Natural killer cell (primary cell): ENCODE measurements around the gene KRTAP10-11. TPM values are rescaled to one million over a fixed set of nuclear protein-coding genes. Genes with fewer than 3 reads are reported as not detected.

Experiments
- ATAC-seq, 3 donors: fragments of 150-1000 bp in 2 of 3; fragments of 200-7000 bp in 1 of 3; cut with Tn5 transposase; 1 replicate in 1 of 3; 2 replicates in 2 of 3; pipeline ENCODE4 v1.10.0; 2021; ENCODE audit warnings: mild to moderate bottlenecking in 2 of 3, moderate library complexity in 2 of 3
- DNase-seq, 2 donors: peaks; one replicate each; pipeline versions ENCODE4 v3.0.0 to v3.0.0-alpha.2; 2013 to 2021; ENCODE audit warnings: mixed read lengths in 1 of 2
- H3K27ac ChIP-seq: one replicate; pipeline ENCODE4 v1.5.1; 2013; ENCODE audit warnings: mild to moderate bottlenecking, low read length
- H3K27me3 ChIP-seq: one replicate; pipeline ENCODE4 v1.6.1; 2013; ENCODE audit warnings: low read length; ENCODE audit not compliant: control insufficient read depth, insufficient read depth
- H3K36me3 ChIP-seq: one replicate; pipeline ENCODE4 v1.6.1; 2013; ENCODE audit warnings: low read length; ENCODE audit not compliant: control insufficient read depth, insufficient read depth
- H3K4me1 ChIP-seq: one replicate; pipeline ENCODE4 v1.6.1; 2013; ENCODE audit warnings: low read length; ENCODE audit not compliant: control insufficient read depth, insufficient read depth
- H3K4me3 ChIP-seq: one replicate; pipeline ENCODE4 v1.5.1; 2013; ENCODE audit warnings: low read length
- H3K9me3 ChIP-seq: one replicate; pipeline ENCODE4 v1.6.1; 2013; ENCODE audit warnings: low read length; ENCODE audit not compliant: control insufficient read depth, insufficient read depth
- H3K27ac Mint-ChIP-seq, 2 donors: one replicate each; pipeline ENCODE4 v1.8.0; 2022; ENCODE audit warnings: mild to moderate bottlenecking in 2 of 2, mixed read lengths in 2 of 2, moderate library complexity in 1 of 2
- H3K27me3 Mint-ChIP-seq, 2 donors: one replicate each; pipeline ENCODE4 v1.8.0; 2022; ENCODE audit warnings: low read depth in 2 of 2, mixed read lengths in 2 of 2
- H3K36me3 Mint-ChIP-seq: one replicate; pipeline ENCODE4 v1.8.0; 2022; ENCODE audit warnings: mixed read lengths
- H3K4me1 Mint-ChIP-seq, 2 donors: one replicate each; pipeline ENCODE4 v1.8.0; 2022; ENCODE audit warnings: mixed read lengths in 2 of 2
- H3K4me3 Mint-ChIP-seq: one replicate; pipeline ENCODE4 v1.8.0; 2022; ENCODE audit warnings: mild to moderate bottlenecking, moderate library complexity, mixed read lengths
- H3K9me3 Mint-ChIP-seq, 2 donors: one replicate each; pipeline ENCODE4 v1.8.0; 2022; ENCODE audit warnings: mixed read lengths in 2 of 2
- CTCF ChIP-seq: fragments of 200-600 bp; IDR thresholded peaks from one replicate; pipeline ENCODE4 v1.8.0; 2022; ENCODE audit warnings: antibody characterized with exemption
- whole genome bisulfite sequencing: methylation state at CpG from one replicate; pipeline ENCODE4 v1.1.7; 2013; ENCODE audit warnings: missing lambda C conversion rate; ENCODE audit not compliant: insufficient coverage; 5-methylcytosine and 5-hydroxymethylcytosine counted together
- intact Hi-C: fragments of 100-400 bp; cut with micrococcal nuclease; formaldehyde crosslinking; loops from one replicate; pipeline ENCODE4 v1.14.2; 2022
- total RNA-seq, 4 donors: library from RNA; stranded (reverse); fragments of 120-200 nt in 1 of 4; gene quantifications; one replicate each; pipeline versions ENCODE4 v1.2.3 to v1.2.4, GENCODE V29; 2013 to 2022

KRTAP10-11 gene
- total RNA-seq, 3 donors from 2014 or later (not counting 1 experiment from before 2014, with no cell fraction given) = not detected

GRCh38 chr21:44671911-44672310 lies 25.7 kb downstream of the KRTAP10-11 start:
- H3K4me3 Mint-ChIP-seq = no peak overlapping the region
- peaks cover 3 to 7% of the 10 kb centered on the region in 2 donors for H3K9me3 Mint-ChIP-seq
- Histone ChIP-seq H3K4me3 (no peak overlapping the region), H3K36me3 (no peaks in the 10 kb centered on the region), H3K9me3 (peaks cover 15% of the 10 kb centered on the region), H3K4me1 (no peaks in the 10 kb centered on the region), H3K27me3 (no peaks in the 10 kb centered on the region), H3K27ac (no peak overlapping the region)
- DNase-seq (no peak), ATAC-seq (no peak)
- intact Hi-C loops = no loop called here
- WGBS = 100% methylated on average over 1 of the region's 1 CpG
- no peak for TF ChIP-seq CTCF
- peaks cover 22 to 23% of the 10 kb centered on the region in 2 donors for H3K27me3 Mint-ChIP-seq
- no peak overlapping the region for H3K27ac Mint-ChIP-seq
- peaks cover 15% of the 10 kb centered on the region for H3K36me3 Mint-ChIP-seq
- H3K4me1 Mint-ChIP-seq = no peaks in the 10 kb centered on the region

- Mint-ChIP-seq H3K4me1 (no peaks in the 10 kb centered on the region), H3K36me3 (peaks cover 4% of the 10 kb centered on the region), H3K4me3 (no peak overlapping the region), H3K27ac (no peak overlapping the region), H3K9me3 (peaks cover 1 to 2% of the 10 kb centered on the region in 2 donors), H3K27me3 (peaks cover 26 to 38% of the 10 kb centered on the region in 2 donors)
- H3K27ac ChIP-seq = no peak overlapping the region
- intact Hi-C loops = no loop called here
- no peaks in the 10 kb centered on the region for H3K27me3 ChIP-seq
- no peaks in the 10 kb centered on the region for H3K36me3 ChIP-seq
- DNase-seq = no peak
- ATAC-seq = peak in 1 of 3 donors; percentile 19
- 99% methylated on average over 13 of the region's 13 CpGs for WGBS
- TF ChIP-seq CTCF = no peak
- H3K4me1 ChIP-seq = no peaks in the 10 kb centered on the region
- H3K4me3 ChIP-seq = no peak overlapping the region
- no peaks in the 10 kb centered on the region for H3K9me3 ChIP-seq
Measured at GRCh38 chr21:44677881-44678280, 31.7 kb downstream of the KRTAP10-11 start.

GRCh38 chr21:44681152-44681551 lies 34.9 kb downstream of the KRTAP10-11 start:
- no peaks in the 10 kb centered on the region for H3K27me3 ChIP-seq
- Mint-ChIP-seq H3K4me1 (peaks cover 5 to 7% of the 10 kb centered on the region in 2 donors), H3K27me3 (peaks cover 18 to 45% of the 10 kb centered on the region in 2 donors), H3K9me3 (no peaks in the 10 kb centered on the region), H3K27ac (no peak overlapping the region), H3K4me3 (no peak overlapping the region), H3K36me3 (no peaks in the 10 kb centered on the region)
- DNase-seq (no peak), ATAC-seq (no peak)
- WGBS = 84% methylated on average over 11 of the region's 11 CpGs
- H3K27ac ChIP-seq = no peak overlapping the region
- H3K4me3 ChIP-seq = no peak overlapping the region
- H3K9me3 ChIP-seq = no peaks in the 10 kb centered on the region
- no peaks in the 10 kb centered on the region for H3K36me3 ChIP-seq
- no peak for TF ChIP-seq CTCF
- intact Hi-C loops = no loop called here
- H3K4me1 ChIP-seq = no peaks in the 10 kb centered on the region

GRCh38 chr21:44681861-44682579 lies 35.8 kb downstream of the KRTAP10-11 start, which contains the start of gene KRTAP12-1:
Gene KRTAP12-1 (minus strand): TSS chr21:44682163. CDS start chr21:44682123, 40 bp downstream.
- Mint-ChIP-seq H3K9me3 (no peaks in the 10 kb centered on the region), H3K27ac (no peak within 1 kb of the TSS), H3K4me3 (no peak within 1 kb of the TSS), H3K4me1 (peaks cover 7 to 13% of the 10 kb centered on the region in 2 donors), H3K36me3 (no peaks in the 10 kb centered on the region), H3K27me3 (peaks cover 22 to 52% of the 10 kb centered on the region in 2 donors)
- H3K27me3 ChIP-seq = no peaks in the 10 kb centered on the region
- TF ChIP-seq CTCF = no peak
- intact Hi-C loops = no loop called here
- DNase-seq (no peak), ATAC-seq (no peak)
- WGBS = 84% methylated on average over 23 of the region's 23 CpGs
- H3K9me3 ChIP-seq = no peaks in the 10 kb centered on the region
- no peak within 1 kb of the TSS for H3K27ac ChIP-seq
- H3K36me3 ChIP-seq = no peaks in the 10 kb centered on the region
- H3K4me1 ChIP-seq = no peaks in the 10 kb centered on the region
- no peak within 1 kb of the TSS for H3K4me3 ChIP-seq
